Peyer's patch (tissue), 4 donors: ENCODE measurements around the gene KCNJ6. TPM values are rescaled to one million over a fixed set of nuclear protein-coding genes. Genes with fewer than 3 reads are reported as not detected.

Experiments
- DNase-seq, 3 donors: peaks; one replicate each; pipeline ENCODE4 v3.0.0-alpha.2; 2017 to 2019
- H3K27ac ChIP-seq, 4 donors: fragments of 200-600 bp; sonication (generic); one replicate each; pipeline ENCODE4 v1.5.1; 2016 to 2019
- H3K27me3 ChIP-seq, 2 donors: fragments of 200-600 bp; sonication (generic); one replicate each; pipeline ENCODE4 v1.5.1; 2019
- H3K36me3 ChIP-seq, 3 donors: fragments of 200-600 bp; sonication (generic); one replicate each; pipeline ENCODE4 v1.5.1; 2016 to 2019
- H3K4me1 ChIP-seq, 4 donors: fragments of 200-600 bp; sonication (generic); one replicate each; pipeline ENCODE4 v1.5.1; 2016 to 2019
- H3K4me3 ChIP-seq, 4 donors: fragments of 200-600 bp; sonication (generic); 1 replicate in 3 of 4; 2 replicates in 1 of 4; pipeline ENCODE4 v1.5.1; 2016 to 2019; ENCODE audit warnings: mild to moderate bottlenecking in 1 of 4
- H3K9me3 ChIP-seq, 4 donors: fragments of 200-600 bp; sonication (generic); one replicate each; pipeline ENCODE4 v1.5.1; 2016 to 2019; ENCODE audit warnings: mild to moderate bottlenecking in 1 of 4
- POLR2A ChIP-seq, 2 donors: fragments of 450-650 bp; IDR thresholded peaks; one replicate each; pipeline ENCODE4 v1.5.1; 2017; ENCODE audit warnings: antibody characterized with exemption in 2 of 2, mild to moderate bottlenecking in 2 of 2, moderate library complexity in 2 of 2
- total RNA-seq, 4 donors: library from RNA; depleted of rRNA; stranded (reverse); fragments of >200 nt; gene quantifications; one replicate each; pipeline ENCODE4 v1.1.0, GENCODE V29; 2016
- TF ChIP-seq, protein P1 (sequence below), 6 experiments: fragments of 450-650 bp in 4 of 6; fragments of 200-600 bp in 2 of 6; sonication (generic) in 1 of 6; IDR thresholded peaks; one replicate each; pipeline ENCODE4 v1.5.1; 2017 to 2019; ENCODE audit warnings: antibody characterized with exemption in 6 of 6, mild to moderate bottlenecking in 3 of 6, moderate library complexity in 1 of 6

The KCNJ6 gene
- total RNA-seq, 4 donors from 2014 or later = 0.13 to 0.83 (median 0.28) TPM

DNA sequence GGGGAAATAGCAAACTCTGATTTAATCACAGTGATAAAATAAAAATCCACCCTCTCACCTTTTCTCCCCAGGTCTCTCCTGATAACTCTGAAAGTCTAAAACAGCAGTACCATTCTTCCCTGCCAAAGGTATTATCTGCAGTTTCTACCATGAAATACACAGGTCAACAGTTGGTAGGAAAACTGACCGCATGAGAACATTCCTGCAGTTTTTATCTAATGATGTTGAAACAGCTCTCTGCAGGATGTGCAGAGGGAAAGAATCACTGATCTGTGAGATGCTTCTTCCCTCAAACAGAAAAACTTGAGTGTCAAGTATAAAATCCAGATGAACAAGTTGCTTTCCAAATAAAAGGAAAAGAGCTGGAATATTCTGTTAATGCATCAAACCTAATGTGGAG is 39.1 kb downstream of the KCNJ6 start:
- DNase-seq = no peak
- H3K36me3 ChIP-seq = no peaks in the 10 kb centered on the region

DNA sequence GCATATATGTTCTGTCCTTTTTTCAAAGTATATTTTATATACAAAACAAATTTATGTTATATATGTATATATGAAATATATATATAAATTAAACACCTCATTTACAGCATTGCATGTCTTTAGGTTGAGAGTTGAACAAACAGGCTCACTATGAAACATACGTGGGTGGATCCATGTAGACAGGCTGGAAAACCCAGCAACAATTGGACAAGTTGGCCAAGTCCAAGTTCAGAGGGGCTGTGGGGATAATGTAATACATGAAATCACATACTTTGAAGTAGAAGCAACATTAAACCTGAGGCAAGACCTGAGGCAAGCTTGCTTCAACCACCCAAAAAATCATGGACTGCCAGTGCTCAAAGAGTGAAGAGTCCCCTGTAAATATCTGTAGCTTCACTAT is 39.7 kb downstream of the KCNJ6 start:
- Histone ChIP-seq H3K36me3 (no peaks in the 10 kb centered on the region), H3K27me3 (no peaks in the 10 kb centered on the region), H3K9me3 (no peaks in the 10 kb centered on the region), H3K4me1 (no peaks in the 10 kb centered on the region), H3K27ac (no peak overlapping the region), H3K4me3 (no peak overlapping the region)
- DNase-seq = no peak
- no peak for TF ChIP-seq POLR2A (IDR thresholded peaks at IDR 0.05)
- TF ChIP-seq, protein P1, sequence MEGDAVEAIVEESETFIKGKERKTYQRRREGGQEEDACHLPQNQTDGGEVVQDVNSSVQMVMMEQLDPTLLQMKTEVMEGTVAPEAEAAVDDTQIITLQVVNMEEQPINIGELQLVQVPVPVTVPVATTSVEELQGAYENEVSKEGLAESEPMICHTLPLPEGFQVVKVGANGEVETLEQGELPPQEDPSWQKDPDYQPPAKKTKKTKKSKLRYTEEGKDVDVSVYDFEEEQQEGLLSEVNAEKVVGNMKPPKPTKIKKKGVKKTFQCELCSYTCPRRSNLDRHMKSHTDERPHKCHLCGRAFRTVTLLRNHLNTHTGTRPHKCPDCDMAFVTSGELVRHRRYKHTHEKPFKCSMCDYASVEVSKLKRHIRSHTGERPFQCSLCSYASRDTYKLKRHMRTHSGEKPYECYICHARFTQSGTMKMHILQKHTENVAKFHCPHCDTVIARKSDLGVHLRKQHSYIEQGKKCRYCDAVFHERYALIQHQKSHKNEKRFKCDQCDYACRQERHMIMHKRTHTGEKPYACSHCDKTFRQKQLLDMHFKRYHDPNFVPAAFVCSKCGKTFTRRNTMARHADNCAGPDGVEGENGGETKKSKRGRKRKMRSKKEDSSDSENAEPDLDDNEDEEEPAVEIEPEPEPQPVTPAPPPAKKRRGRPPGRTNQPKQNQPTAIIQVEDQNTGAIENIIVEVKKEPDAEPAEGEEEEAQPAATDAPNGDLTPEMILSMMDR (IDR thresholded peaks at IDR 0.05) = no peak

More for the DNA sequence above, 39.1 kb downstream of the KCNJ6 start:
- Histone ChIP-seq H3K4me1 (no peaks in the 10 kb centered on the region), H3K27ac (no peak overlapping the region), H3K9me3 (no peaks in the 10 kb centered on the region), H3K27me3 (no peaks in the 10 kb centered on the region), H3K4me3 (no peak overlapping the region)
- TF ChIP-seq, protein P1 (IDR thresholded peaks at IDR 0.05) = no peak

DNA sequence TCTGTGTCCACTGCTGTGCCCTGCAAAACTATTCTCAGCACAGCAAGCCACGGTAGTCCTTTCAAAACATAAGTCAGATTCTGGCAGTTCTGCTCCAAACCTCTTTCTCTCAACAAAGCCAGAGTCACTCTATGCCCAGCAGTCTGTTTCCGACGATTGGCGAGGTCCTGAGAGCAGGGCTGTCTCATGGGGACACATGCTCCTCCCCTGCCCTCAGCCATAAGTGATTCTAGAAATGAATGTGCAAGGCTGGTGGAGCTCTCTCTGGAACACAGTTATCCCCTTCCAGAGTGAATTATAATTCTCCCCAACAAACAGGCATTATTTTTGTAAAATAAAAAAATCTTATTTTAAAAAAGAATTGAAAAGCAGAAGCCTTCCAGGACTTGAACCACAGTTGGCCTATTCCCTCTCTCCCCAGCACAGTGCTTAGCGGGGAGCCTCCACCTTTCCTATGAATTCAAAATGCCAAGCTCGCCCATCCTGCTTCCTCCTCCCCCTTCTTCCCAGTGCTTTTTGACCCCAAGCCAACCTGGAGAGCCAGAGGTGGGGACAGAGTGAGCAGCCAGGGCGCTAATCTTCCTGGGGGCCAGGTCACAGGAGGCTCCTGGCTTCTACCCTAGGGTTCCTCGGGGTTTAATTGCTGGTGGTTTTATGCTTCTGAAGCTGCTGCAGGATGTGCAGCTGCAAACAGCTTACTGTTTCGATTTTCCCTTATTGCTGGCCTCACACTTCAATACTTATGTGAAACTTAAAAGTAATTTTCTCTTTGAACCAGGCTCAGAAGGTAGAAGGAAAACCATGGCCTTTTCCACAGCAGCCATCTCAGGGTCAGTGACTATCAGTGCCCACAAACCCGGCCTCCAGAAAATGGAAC is 41.1 kb downstream of the KCNJ6 start:
- Histone ChIP-seq H3K4me3 (no peak overlapping the region), H3K4me1 (no peaks in the 10 kb centered on the region), H3K9me3 (no peaks in the 10 kb centered on the region), H3K36me3 (no peaks in the 10 kb centered on the region), H3K27me3 (no peaks in the 10 kb centered on the region), H3K27ac (no peak overlapping the region)
- TF ChIP-seq, protein P1 (IDR thresholded peaks at IDR 0.05) = no peak
- DNase-seq = no peak

DNA sequence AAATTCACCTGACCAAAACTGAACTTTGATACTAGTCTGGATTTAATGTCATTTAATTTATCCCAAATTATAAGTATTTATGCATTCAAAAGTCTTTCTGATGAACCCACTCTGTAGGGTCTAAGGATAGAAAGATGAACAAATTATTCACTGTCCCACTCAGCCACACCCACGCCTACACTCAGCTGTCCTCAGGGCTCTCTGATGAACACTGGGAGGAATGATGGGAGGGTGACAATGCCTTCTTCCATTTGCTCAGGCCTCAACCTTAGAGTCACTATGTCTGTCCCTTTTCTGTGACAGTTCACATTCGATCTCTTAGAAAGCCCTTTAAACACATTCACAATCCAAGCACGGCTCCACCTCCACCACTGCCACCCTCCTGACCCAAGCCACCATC is 41.8 kb downstream of the KCNJ6 start:
- DNase-seq = no peak
- no peaks in the 10 kb centered on the region for H3K4me1 ChIP-seq
- no peaks in the 10 kb centered on the region for H3K27me3 ChIP-seq
- H3K4me3 ChIP-seq = no peak overlapping the region
- H3K27ac ChIP-seq = no peak overlapping the region
- no peaks in the 10 kb centered on the region for H3K9me3 ChIP-seq
- no peak for TF ChIP-seq POLR2A (IDR thresholded peaks at IDR 0.05)
- TF ChIP-seq, protein P1 (IDR thresholded peaks at IDR 0.05) = no peak
- H3K36me3 ChIP-seq = no peaks in the 10 kb centered on the region

DNA sequence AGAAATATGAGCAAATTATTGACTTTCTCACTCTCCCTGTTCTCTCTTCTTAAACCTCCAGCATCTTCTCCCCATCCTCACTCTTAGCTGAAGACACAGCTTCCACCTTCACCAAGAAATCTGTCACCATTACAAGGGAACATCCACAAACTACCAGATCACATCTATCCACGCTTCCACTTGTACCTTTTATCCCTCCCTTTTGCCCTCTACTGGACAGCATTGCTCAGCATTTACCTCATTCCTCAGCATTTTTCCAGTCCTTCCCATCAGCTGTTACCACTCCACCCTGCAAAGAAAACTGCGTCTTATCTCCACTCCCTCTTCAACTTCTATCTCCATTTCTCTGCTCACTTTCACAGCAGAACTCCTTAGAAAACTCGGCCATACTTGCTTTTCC is 42.6 kb downstream of the KCNJ6 start:
- TF ChIP-seq, protein P1 (IDR thresholded peaks at IDR 0.05) = peak in 3 of 6 experiments; percentile 12 to 17 (median 14)
- TF ChIP-seq POLR2A (IDR thresholded peaks at IDR 0.05) = no peak
- Histone ChIP-seq H3K9me3 (no peaks in the 10 kb centered on the region), H3K36me3 (no peaks in the 10 kb centered on the region), H3K27ac (no peak overlapping the region), H3K27me3 (no peaks in the 10 kb centered on the region), H3K4me3 (no peak overlapping the region), H3K4me1 (no peaks in the 10 kb centered on the region)
- no peak for DNase-seq
